Erythroblast (primary cell): Measurements from ENCODE around the gene GALNT10.
A peak's percentile ranks its signal among the peaks of the same experiment; 100 is the strongest.

ENCODE experiments used
- GATA1 ChIP-seq: IDR thresholded peaks from 2 replicates; pipeline ENCODE4 v1.6.1; 2011; ENCODE audit warnings: low read depth, mild to moderate bottlenecking, control low read depth, low read length, moderate library complexity
- POLR2A ChIP-seq: IDR thresholded peaks from 2 replicates; pipeline ENCODE4 v1.6.1; 2011; ENCODE audit warnings: mild to moderate bottlenecking, low read length

DNA sequence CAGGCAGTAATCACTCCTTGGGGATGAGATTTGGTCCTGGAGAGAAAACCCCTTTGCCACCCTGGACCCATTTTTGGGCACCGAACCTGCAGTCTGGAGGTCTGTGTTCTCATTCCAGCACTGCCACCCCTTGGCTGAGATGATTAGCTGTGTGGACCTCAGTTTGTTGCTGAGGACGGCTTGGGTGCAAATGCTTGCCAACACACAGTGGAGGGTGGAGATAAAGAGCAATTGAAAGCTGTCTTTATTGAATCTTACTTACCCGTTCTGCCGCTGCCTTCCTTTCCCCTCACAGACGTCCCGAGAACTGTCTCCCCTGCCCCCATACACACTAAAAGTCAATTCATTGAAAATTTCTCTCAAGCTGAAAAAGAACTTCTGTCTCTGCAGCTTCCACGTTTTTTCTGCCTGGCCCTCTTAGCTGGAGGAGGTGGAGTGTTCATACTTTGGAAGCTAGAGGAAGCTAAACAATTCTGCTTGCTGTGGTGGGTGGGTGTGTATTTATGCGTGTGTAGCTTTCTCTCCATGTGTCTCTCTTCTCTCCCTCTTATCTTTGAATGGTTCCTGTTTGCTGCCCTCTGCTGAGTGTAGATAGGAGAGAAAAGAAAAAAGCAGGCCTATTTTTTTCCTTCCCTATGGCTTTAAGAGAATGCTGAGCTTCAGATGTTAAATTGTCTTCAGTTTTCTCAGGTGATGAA is 6.6 kb downstream of the GALNT10 start:
- TF ChIP-seq POLR2A = peak; percentile 54
- TF ChIP-seq GATA1 = peak; percentile 81
